ENCODE results near the gene GPR78.
"Not testable (repeated sequence)": the region's sequence is repeated elsewhere in the genome, so short reads cannot be mapped to it uniquely, and the experiment has no call there.

Gene GPR78

GRCh38 chr4:8568068-8568668, 12.0 kb upstream of the GPR78 start:
- no peak for DNase-seq

- no peak for DNase-seq
Measured at GRCh38 chr4:8570201-8570600, 10.0 kb upstream of the GPR78 start.

GRCh38 chr4:8571702-8572685, 8.2 kb upstream of the GPR78 start:
- DNase-seq: no peak

- no peak for DNase-seq
Measured at GRCh38 chr4:8573266-8573665, 6.9 kb upstream of the GPR78 start.

GRCh38 chr4:8574796-8575370, 5.3 kb upstream of the GPR78 start:
- no peak for DNase-seq

GRCh38 chr4:8575457-8575856, 4.7 kb upstream of the GPR78 start:
- DNase-seq: no peak

- DNase-seq: not testable (repeated sequence)
Measured at GRCh38 chr4:8576591-8576990, 3.6 kb upstream of the GPR78 start.

GRCh38 chr4:8577046-8577445, 3.1 kb upstream of the GPR78 start:
- no peak for DNase-seq

GRCh38 chr4:8577972-8578371, 2.2 kb upstream of the GPR78 start:
- DNase-seq: no peak

- no peak for DNase-seq
Measured at GRCh38 chr4:8578717-8579116, 1.5 kb upstream of the GPR78 start.

GRCh38 chr4:8579526-8580320, 469 bp upstream of the GPR78 start:
- DNase-seq: no peak

- DNase-seq: no peak
Measured at GRCh38 chr4:8581094-8581861, 1.1 kb downstream of the GPR78 start.

- no peak for DNase-seq
Measured at GRCh38 chr4:8582016-8582415, 1.8 kb downstream of the GPR78 start.

- DNase-seq: no peak
Measured at GRCh38 chr4:8582436-8582835, 2.2 kb downstream of the GPR78 start.

GRCh38 chr4:8582941-8583654, 2.9 kb downstream of the GPR78 start:
- DNase-seq: no peak

GRCh38 chr4:8583655-8584025, 3.4 kb downstream of the GPR78 start:
- DNase-seq: no peak

GRCh38 chr4:8585186-8585585, 5.0 kb downstream of the GPR78 start:
- DNase-seq: no peak

- no peak for DNase-seq
Measured at GRCh38 chr4:8585721-8586212, 5.6 kb downstream of the GPR78 start.

- no peak for DNase-seq
Measured at GRCh38 chr4:8586246-8586645, 6.1 kb downstream of the GPR78 start.

GRCh38 chr4:8586671-8587468, 6.7 kb downstream of the GPR78 start:
- no peak for DNase-seq
